Measurements from ENCODE around the gene P2RY4. TPM values are rescaled to one million over a fixed set of nuclear protein-coding genes. Genes with fewer than 3 reads are reported as not detected.
"Not testable (repeated sequence)": the region's sequence is repeated elsewhere in the genome, so short reads cannot be mapped to it uniquely, and the experiment has no call there.

Gene P2RY4
- polyA plus RNA-seq, 3 donors = 0.16 to 0.18 TPM; not detected in 1

GRCh38 chrX:70247252-70247651 lies 12.8 kb downstream of the P2RY4 start:
- DNase-seq (ENCODE audit: low read depth in 3 of 3, low spot score in 2 of 3) = no peak

DNA sequence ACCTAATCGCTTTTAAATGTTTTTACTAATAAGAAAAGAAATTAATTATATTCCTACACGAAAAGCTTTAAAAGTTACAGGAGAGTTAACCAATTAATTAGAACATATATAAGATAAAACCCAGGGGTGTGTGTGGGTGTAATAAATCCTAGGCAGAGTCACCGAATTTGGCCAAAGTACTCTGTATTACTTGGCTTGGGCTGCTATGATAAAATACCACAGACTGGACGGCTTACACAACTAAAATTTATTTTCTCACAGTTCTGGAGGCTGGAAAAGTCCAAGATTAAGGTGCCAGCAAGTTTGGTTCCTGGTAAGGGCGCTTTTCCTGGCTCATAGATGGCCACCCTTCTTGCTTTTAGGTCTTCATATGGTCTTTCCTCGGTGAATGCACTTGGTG lies 15.1 kb downstream of the P2RY4 start:
- DNase-seq (ENCODE audit: low read depth in 3 of 3, low spot score in 2 of 3) = no peak

DNA sequence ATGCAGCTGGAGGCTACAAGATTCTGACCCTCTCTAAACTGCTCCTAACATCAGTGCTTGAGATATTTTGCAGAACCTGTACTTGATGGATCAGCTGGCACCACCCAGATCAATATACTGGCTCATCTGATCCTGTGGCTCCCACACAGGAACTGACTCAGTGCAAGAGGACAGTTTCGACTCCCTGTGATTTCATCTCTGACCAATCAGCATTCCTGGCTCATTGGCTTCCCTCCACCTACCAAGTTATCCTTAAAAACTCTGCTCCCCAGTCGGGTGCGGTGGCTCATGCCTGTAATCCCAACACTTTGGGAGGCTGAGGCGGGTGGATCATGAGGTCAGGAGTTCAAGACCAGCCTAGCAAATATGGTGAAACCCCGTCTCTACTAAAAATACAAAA lies 16.4 kb downstream of the P2RY4 start:
- not testable (repeated sequence) for DNase-seq (ENCODE audit: low read depth in 3 of 3, low spot score in 2 of 3)

DNA sequence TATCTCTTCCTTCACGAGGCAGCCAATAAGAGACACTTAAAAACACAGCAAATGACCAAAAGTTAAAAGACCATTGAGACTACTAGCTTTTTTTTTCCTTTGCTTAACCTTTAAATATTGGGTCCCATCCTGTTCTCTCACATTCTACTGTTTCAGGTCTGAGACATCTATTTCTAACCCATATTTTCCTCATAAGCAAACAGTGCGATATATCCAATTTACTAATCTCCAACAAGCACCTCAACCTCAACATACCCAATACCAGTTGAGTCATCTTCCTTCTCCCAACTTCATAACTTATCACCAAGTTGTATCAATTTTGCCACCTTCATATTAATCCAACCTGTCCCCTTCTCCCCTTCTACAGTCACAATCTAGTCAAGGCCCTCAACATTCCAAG lies 18.5 kb downstream of the P2RY4 start:
- DNase-seq (ENCODE audit: low read depth in 3 of 3, low spot score in 2 of 3) = no peak

DNA sequence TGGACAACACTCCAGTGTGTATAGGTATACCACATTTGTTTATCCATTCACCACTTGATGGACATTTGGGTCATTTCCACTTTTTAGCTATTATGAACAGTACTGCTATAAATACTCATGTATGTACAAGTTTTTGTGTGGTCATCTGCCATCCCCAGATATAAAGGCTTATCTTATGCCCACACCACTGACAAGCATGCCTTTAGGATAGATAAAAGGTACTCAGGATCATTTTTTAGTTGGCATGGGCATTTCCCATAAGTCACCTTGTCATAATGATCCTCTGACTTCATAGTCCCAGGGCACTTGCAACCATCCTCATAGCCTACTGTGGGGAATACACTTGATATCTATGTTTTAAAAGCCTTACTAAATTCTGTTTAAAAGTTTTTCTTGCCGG lies 19.3 kb downstream of the P2RY4 start:
- DNase-seq (ENCODE audit: low read depth in 3 of 3, low spot score in 2 of 3) = no peak

GRCh38 chrX:70234355-70234754 lies 25.6 kb downstream of the P2RY4 start, which contains the start of gene AWAT1:
AWAT1 (plus strand) TSS chrX:70234655; CDS start chrX:70234696, 41 bp downstream.
- DNase-seq (ENCODE audit: low read depth in 3 of 3, low spot score in 2 of 3) = no peak

DNA sequence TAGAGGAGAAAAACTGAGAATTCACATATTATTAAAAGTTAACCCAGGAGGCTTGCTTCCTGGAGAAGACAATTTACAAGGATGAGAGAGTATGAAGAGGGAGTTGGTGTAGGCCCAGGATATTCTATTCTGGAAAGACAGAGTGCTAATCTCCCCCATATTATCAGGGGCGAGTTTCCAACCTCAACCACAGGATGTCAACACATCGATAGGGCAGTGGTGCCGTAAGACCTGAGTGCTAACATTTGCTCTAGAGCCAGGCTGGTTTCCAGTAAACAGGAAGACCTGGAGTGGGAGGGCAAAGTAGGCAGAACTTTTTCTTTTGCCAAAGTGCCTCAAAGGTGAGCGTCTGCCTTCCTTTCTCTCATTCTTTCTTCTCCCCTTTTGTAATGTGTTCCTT lies 28.3 kb downstream of the P2RY4 start:
- DNase-seq (ENCODE audit: low read depth in 3 of 3, low spot score in 2 of 3) = no peak

DNA sequence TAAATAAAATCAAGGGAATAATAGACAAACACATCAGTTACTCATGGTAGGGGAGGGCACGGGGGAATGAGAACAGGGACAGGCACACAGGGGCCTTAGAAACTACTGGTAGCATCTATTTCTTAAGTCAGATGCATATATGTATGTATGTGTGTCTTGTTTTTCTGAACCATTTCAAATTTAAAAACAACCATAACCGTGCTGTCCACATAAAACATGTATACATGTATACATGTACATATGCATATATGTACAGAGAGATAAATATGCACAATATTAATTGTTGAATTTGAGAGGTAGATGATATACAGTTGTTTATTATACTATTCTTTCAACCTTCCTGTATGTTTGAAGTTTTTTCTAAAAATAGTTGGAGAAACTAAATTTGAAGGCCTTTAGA lies 33.3 kb downstream of the P2RY4 start:
- no peak for DNase-seq (ENCODE audit: low read depth in 3 of 3, low spot score in 2 of 3)

GRCh38 chrX:70226048-70226447 lies 34.0 kb downstream of the P2RY4 start:
- no peak for DNase-seq (ENCODE audit: low read depth in 3 of 3, low spot score in 2 of 3)

DNA sequence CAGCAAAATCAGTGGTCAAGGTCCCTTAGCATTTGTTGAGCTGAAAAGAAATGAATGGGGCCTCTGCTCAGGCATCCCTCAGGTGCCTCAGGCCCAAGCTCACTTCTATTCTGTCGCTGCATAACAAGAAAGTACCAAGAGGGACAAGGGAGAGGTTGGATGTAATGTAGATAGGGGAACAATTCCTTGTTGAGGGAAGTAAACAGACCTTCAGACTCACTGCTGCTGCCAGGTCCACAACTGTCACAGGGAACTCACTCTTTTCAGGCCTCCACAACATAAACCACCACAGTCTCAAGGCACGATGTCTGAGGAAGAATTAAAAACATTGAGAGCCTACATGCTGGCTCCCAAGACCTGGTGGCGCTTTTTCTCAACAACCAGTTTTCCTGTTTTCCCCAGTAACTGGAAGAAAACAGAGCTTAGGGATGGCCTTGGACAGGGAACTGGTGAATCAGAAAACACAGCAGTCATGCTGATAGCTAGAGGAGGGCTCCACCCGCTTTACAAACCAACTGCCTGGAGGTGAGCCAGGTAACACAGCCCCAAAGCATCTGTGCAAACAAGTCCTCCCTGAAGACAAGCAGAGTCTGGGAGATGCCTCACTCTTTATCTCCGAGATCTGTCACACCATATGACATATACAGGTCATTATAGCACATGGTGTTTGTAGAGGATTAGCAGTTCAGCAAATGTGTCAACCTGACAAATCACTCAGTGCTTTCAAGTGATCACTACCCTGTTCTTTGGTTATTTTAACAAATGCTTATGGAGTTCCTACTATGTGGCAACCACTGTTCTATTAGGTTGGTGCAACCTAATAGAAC lies 39.9 kb downstream of the P2RY4 start:
- no peak for DNase-seq (ENCODE audit: low read depth in 3 of 3, low spot score in 2 of 3)

GRCh38 chrX:70209570-70209969 lies 50.4 kb downstream of the P2RY4 start:
- DNase-seq (ENCODE audit: low read depth in 3 of 3, low spot score in 2 of 3) = not testable (repeated sequence)

DNA sequence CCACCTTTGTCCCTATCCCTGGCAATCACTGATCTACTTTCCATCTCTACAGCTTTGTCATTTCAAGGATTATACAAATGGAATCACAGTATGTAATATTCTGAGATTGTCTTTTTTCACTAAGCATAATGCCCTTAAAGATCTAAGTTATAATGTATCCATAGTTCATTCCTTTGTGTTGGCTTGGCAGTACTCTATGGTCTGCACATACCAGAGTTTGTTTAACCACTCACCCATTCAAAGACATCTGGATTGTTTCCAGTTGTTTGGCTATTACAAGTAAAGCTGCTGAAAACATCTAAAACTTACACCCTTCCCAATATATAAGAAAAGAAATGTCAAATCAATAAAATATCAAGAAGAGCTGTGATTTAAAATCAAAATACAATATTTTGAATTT lies 51.5 kb downstream of the P2RY4 start:
- no peak for DNase-seq (ENCODE audit: low read depth in 3 of 3, low spot score in 2 of 3)

Other genes with a start within 250 kb of the P2RY4 start
- gene AWAT2, start 210.3 kb downstream of the P2RY4 start, polyA plus RNA-seq (ENCODE audit: insufficient read length in 3 of 3) = not detected
- not detected for gene OTUD6A, start 197.7 kb downstream of the P2RY4 start, polyA plus RNA-seq (ENCODE audit: insufficient read length in 3 of 3)
- gene IGBP1, start 126.8 kb downstream of the P2RY4 start, polyA plus RNA-seq (ENCODE audit: insufficient read length in 3 of 3) = 100 to 1,000 TPM; 115 to 121 (median 117) TPM
- not detected for gene DGAT2L6, start 82.7 kb downstream of the P2RY4 start, polyA plus RNA-seq (ENCODE audit: insufficient read length in 3 of 3)
- gene AWAT1, start 25.5 kb downstream of the P2RY4 start, polyA plus RNA-seq (ENCODE audit: insufficient read length in 3 of 3) = not detected
- under 1 TPM; 0.20 to 0.50 (median 0.43) TPM for gene ARR3, start 8.1 kb upstream of the P2RY4 start, polyA plus RNA-seq (ENCODE audit: insufficient read length in 3 of 3)
- gene RAB41, start 22.0 kb upstream of the P2RY4 start, polyA plus RNA-seq (ENCODE audit: insufficient read length in 3 of 3) = 1 to 10 TPM in 1 of 3 donors, under 1 TPM in 2; 0.86 to 1.0 (median 0.93) TPM
- gene PDZD11, start 29.7 kb upstream of the P2RY4 start, polyA plus RNA-seq (ENCODE audit: insufficient read length in 3 of 3) = 10 to 100 TPM; 63.1 to 67.8 (median 64.0) TPM
- gene KIF4A, start 29.9 kb upstream of the P2RY4 start, polyA plus RNA-seq (ENCODE audit: insufficient read length in 3 of 3) = 10 to 100 TPM; 17.6 to 20.1 (median 18.2) TPM
- 1 to 10 TPM; 1.1 to 1.5 (median 1.3) TPM for gene GDPD2, start 163.1 kb upstream of the P2RY4 start, polyA plus RNA-seq (ENCODE audit: insufficient read length in 3 of 3)
- gene DLG3, start 184.6 kb upstream of the P2RY4 start, polyA plus RNA-seq (ENCODE audit: insufficient read length in 3 of 3) = 10 to 100 TPM; 40.2 to 45.3 (median 44.8) TPM